ENCODE results near the gene C1orf232.

- no peak for TF ChIP-seq CTCF (IDR thresholded peaks at IDR 0.05)
- TF ChIP-seq EZH2 (IDR thresholded peaks at IDR 0.05; ENCODE audit: borderline replicate concordance, insufficient read depth, low read depth, low read length, poor library complexity, severe bottlenecking) = no peak
Observed at GRCh38 chr1:26148887-26149286, 19.9 kb downstream of the C1orf232 start.

All from B cell (primary cell).